Uterus (tissue), 4 donors: Measurements from ENCODE around the gene LENG8. TPM values are rescaled to one million over a fixed set of nuclear protein-coding genes. Genes with fewer than 3 reads are reported as not detected.
A peak's percentile ranks its signal among the peaks of the same experiment; 100 is the strongest.

Experiments
- DNase-seq, 2 donors: peaks; one replicate each; pipeline ENCODE4 v3.0.0-alpha.2; 2019 to 2020
- H3K27ac ChIP-seq, 2 donors: fragments of 200-600 bp; sonication (generic); 1 replicate in 1 of 2; 2 replicates in 1 of 2; pipeline ENCODE4 v1.5.1; 2016 to 2018
- H3K27me3 ChIP-seq, 2 donors: fragments of 200-600 bp; sonication (generic); one replicate each; pipeline ENCODE4 v1.5.1; 2018 to 2019; ENCODE audit warnings: control low read depth in 1 of 2
- H3K36me3 ChIP-seq, 2 donors: fragments of 200-600 bp; sonication (generic); one replicate each; pipeline ENCODE4 v1.5.1; 2019; ENCODE audit warnings: control low read depth in 1 of 2
- H3K4me1 ChIP-seq, 2 donors: fragments of 200-600 bp; sonication (generic); one replicate each; pipeline ENCODE4 v1.5.1; 2018 to 2019; ENCODE audit warnings: control low read depth in 1 of 2
- H3K4me3 ChIP-seq, 2 donors: fragments of 200-600 bp; sonication (generic); 1 replicate in 1 of 2; 2 replicates in 1 of 2; pipeline ENCODE4 v1.5.1; 2018 to 2019; ENCODE audit warnings: mild to moderate bottlenecking in 1 of 2
- H3K9me3 ChIP-seq, 2 donors: fragments of 200-600 bp; sonication (generic); one replicate each; pipeline ENCODE4 v1.5.1; 2019; ENCODE audit warnings: control low read depth in 1 of 2
- POLR2A ChIP-seq, 2 donors: fragments of 450-650 bp; IDR thresholded peaks; one replicate each; pipeline ENCODE4 v1.6.1; 2016; ENCODE audit warnings: antibody characterized with exemption in 2 of 2, mild to moderate bottlenecking in 1 of 2, moderate library complexity in 1 of 2
- intact Hi-C: fragments of 100-400 bp; cut with DNase I; formaldehyde crosslinking; loops from one replicate; pipeline ENCODE4 v1.15.1; 2023; ENCODE audit warnings: low total_unique reads
- total RNA-seq, 4 donors: library from RNA; depleted of rRNA in 3 of 4; stranded (reverse); fragments of >200 nt in 3 of 4; gene quantifications; one replicate each; pipeline versions ENCODE4 v1.1.0 to v1.2.4, GENCODE V29; 2014 to 2023
- TF ChIP-seq, protein P1 (sequence below), 4 experiments: fragments of 200-600 bp in 2 of 4; fragments of 450-650 bp in 2 of 4; sonication (generic) in 2 of 4; IDR thresholded peaks; one replicate each; pipeline ENCODE4 v1.5.1; 2016 to 2019; ENCODE audit warnings: antibody characterized with exemption in 4 of 4, mild to moderate bottlenecking in 2 of 4, moderate library complexity in 1 of 4
- donor health status: DM: yes; HTN: yes; CAD: no.

The LENG8 gene
- total RNA-seq, 4 donors from 2014 or later, result 58.1 to 275 (median 91.4) TPM

DNA sequence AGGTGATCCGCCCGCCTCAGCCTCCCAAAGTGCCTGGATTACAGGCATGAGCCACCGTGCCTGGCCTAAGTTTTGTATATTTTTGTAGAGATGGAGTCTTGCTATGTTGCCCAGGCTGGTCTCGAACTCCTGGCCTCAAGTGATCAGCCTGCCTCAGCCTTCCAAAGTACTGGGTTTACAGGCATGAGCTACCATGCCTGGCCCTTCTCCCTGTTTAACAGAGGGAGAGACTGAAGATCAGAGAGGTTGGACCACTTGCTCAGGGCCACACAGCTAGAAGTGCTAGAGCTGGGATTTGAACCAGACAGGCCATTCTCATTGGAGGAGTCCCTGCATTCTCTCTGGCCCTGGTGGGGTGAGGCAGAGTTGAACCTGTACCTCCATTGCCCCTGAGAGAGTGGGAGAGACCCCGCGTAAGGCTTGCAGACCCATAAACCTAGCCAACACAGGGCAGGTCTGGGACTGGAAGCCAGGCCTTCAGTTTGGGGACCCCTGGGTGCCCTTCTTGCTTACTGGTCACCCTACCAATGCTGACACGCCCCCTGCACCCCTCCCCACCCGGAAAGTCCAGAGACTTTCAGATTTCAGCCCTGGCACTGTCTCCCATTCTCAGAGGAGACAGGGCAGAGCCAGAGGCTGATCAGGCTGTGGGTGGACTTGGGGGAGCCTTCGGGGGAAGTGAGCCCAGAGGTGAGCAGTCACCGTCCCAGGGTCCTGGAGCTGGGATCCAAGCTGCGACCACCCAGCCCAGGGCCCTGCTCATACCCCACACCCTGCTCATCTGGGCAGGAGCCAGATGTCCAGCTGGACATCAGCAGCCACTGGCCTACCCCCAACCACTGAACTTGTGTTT lies 20.4 kb upstream of the LENG8 start:
- H3K9me3 ChIP-seq, result no peaks in the 10 kb centered on the region
- no peak overlapping the region for H3K4me3 ChIP-seq
- H3K4me1 ChIP-seq, result peaks cover 0 to 8% of the 10 kb centered on the region in 2 donors
- no peak overlapping the region for H3K27ac ChIP-seq
- intact Hi-C loops, result no loop called here
- H3K36me3 ChIP-seq, result no peaks in the 10 kb centered on the region
- no peak for TF ChIP-seq POLR2A (IDR thresholded peaks at IDR 0.05)
- TF ChIP-seq, protein P1, sequence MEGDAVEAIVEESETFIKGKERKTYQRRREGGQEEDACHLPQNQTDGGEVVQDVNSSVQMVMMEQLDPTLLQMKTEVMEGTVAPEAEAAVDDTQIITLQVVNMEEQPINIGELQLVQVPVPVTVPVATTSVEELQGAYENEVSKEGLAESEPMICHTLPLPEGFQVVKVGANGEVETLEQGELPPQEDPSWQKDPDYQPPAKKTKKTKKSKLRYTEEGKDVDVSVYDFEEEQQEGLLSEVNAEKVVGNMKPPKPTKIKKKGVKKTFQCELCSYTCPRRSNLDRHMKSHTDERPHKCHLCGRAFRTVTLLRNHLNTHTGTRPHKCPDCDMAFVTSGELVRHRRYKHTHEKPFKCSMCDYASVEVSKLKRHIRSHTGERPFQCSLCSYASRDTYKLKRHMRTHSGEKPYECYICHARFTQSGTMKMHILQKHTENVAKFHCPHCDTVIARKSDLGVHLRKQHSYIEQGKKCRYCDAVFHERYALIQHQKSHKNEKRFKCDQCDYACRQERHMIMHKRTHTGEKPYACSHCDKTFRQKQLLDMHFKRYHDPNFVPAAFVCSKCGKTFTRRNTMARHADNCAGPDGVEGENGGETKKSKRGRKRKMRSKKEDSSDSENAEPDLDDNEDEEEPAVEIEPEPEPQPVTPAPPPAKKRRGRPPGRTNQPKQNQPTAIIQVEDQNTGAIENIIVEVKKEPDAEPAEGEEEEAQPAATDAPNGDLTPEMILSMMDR (IDR thresholded peaks at IDR 0.05), result no peak
- H3K27me3 ChIP-seq, result peaks cover 7 to 32% of the 10 kb centered on the region in 2 donors
- DNase-seq, result no peak

DNA sequence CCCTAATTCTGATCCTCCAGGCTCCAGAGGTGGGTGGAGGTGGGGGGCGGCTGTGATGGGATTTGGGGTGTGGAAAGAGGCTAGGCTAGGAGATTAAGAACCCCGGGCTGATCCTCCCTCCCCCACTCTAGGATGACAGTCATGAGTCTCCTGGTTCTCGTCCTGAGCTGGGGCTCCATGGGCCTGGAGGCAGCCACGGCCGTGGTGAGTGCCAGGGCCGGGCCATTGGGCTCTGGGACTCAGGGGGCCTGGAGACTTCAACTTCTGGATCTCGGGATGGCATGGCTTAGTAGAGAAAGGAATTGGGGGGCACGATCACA lies 19.9 kb upstream of the LENG8 start:
- Histone ChIP-seq H3K4me3 (no peak overlapping the region), H3K27me3 (peaks cover 7 to 32% of the 10 kb centered on the region in 2 donors), H3K9me3 (no peaks in the 10 kb centered on the region), H3K4me1 (peaks cover 0 to 8% of the 10 kb centered on the region in 2 donors), H3K27ac (no peak overlapping the region), H3K36me3 (no peaks in the 10 kb centered on the region)
- TF ChIP-seq POLR2A (IDR thresholded peaks at IDR 0.05), result no peak
- TF ChIP-seq, protein P1 (IDR thresholded peaks at IDR 0.05), result no peak
- intact Hi-C loops, result no loop called here
- DNase-seq, result no peak

DNA sequence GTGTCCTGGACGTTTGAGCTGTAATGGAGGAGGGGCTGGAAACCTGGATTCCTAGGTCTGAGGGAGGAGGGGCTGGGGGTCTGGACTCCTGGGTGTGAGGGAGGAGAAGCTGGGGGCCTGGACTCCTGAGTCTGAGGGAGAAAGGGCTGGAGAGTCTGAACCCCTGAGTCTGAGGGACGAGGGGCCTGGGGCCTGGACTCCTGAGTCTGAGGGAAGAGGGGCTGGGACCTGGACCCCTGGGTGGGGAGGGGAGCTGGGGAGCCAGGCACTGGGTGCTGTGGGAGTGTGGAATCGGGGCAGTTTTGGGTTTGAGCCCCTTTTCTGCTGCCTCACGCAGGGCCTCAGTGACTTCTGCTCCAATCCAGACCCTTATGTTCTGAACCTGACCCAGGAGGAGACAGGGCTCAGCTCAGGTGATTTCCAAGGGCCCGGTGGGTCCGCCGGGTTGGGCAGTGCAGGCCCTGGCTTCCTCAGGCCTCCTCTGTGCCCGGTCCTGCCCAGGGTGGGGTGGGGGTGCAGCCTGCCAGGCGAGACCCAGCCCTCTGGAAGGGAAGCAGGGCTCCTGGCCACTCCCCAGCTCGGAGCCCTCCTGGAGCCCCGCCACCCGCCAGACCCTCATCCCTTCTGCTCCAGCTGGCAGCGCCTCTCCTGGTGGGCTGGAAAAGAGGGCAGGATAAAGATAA lies 19.3 kb upstream of the LENG8 start:
- Histone ChIP-seq H3K27ac (no peak overlapping the region), H3K9me3 (no peaks in the 10 kb centered on the region), H3K36me3 (no peaks in the 10 kb centered on the region), H3K27me3 (peaks cover 7 to 32% of the 10 kb centered on the region in 2 donors), H3K4me1 (peaks cover 0 to 8% of the 10 kb centered on the region in 2 donors), H3K4me3 (no peak overlapping the region)
- no peak for TF ChIP-seq POLR2A (IDR thresholded peaks at IDR 0.05)
- DNase-seq, result no peak
- intact Hi-C loops, result no loop called here

DNA sequence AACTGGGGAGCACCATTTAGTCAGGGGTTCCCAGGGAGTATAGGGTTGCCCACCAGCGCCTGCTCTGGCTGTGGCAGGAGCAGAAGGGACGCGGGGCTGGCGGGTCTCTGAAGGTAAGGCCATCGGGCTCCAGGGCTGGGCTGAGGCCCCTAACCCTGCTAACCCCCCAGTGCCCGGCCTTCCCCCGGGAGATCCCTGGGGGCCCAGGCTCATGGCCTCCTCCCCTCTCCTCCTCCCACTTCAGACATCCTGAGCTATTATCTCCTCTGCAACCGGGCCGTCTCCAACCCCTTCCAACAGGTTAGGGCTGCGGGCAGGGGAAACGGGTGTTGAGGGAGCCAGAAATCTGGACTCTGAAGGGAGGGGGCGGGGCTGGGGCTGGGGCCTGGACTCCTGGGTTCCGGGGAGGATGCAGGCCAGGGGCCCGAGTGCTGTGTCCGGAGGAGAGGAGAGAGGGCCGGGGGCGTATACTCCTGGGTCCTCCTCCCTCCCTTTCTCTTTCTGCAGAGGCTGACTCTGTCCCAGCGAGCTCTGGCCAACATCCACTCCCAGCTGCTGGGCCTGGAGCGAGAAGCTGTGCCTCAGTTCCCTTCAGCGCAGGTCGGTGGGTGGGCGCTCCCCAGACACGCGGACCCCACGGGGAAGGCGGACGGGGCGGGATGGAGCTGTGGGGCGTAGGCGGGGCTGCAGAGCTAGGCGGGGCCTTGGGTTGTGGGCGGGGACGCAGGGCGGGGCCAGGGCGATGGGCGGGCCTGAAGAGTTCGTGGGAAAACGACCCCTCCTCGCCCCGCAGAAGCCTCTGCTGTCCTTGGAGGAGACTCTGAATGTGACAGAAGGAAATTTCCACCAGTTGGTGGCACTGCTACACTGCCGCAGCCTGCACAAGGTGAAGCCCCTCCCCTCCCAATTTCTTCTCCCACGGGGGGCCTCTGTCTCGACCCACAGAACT lies 18.4 kb upstream of the LENG8 start:
- Histone ChIP-seq H3K27ac (peak overlapping the region in 1 of 2 donors; percentile 29), H3K4me1 (peaks cover 0 to 8% of the 10 kb centered on the region in 2 donors), H3K36me3 (no peaks in the 10 kb centered on the region), H3K9me3 (no peaks in the 10 kb centered on the region), H3K27me3 (peaks cover 7 to 32% of the 10 kb centered on the region in 2 donors), H3K4me3 (peak overlapping the region in 1 of 2 donors; percentile 24)
- DNase-seq, result no peak
- intact Hi-C loops, result no loop called here
- no peak for TF ChIP-seq POLR2A (IDR thresholded peaks at IDR 0.05)
- TF ChIP-seq, protein P1 (IDR thresholded peaks at IDR 0.05), result peak in 1 of 4 experiments; percentile 10

DNA sequence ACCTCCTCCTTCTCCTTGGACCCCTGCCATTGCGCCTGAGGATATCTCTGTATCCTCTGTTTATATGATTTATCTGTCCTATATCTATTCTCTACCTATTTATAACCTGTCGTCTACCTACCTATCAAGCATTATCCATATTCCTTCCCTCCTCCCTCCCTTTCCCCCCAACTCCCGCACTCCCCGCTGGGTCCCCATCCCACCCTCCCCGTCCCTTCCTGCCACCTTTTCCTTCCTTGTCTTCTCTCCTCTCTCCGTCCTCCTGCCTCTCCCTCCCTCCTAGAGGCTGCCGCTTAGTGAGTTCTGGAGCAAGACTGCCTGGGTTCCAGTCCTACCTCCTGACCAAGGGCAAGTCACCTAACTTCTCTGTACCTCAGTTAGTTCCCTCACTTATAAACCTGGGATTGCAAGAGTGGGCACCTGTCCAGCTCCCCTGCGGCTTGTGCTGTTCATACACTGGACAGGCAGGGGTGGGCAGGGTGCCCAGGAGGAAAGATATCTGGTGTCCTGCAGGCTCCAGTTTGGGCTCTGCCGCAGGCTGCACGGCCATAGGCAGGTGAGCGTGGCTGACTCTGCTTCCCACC lies 17.7 kb upstream of the LENG8 start:
- intact Hi-C loops, result no loop called here
- Histone ChIP-seq H3K9me3 (no peaks in the 10 kb centered on the region), H3K4me1 (peaks cover 0 to 8% of the 10 kb centered on the region in 2 donors), H3K27ac (peak overlapping the region in 1 of 2 donors; percentile 21), H3K4me3 (no peak overlapping the region), H3K27me3 (peaks cover 7 to 32% of the 10 kb centered on the region in 2 donors), H3K36me3 (no peaks in the 10 kb centered on the region)
- TF ChIP-seq, protein P1 (IDR thresholded peaks at IDR 0.05), result no peak
- no peak for TF ChIP-seq POLR2A (IDR thresholded peaks at IDR 0.05)
- no peak for DNase-seq
